Measurements from ENCODE around the gene RAB7A. TPM values are rescaled to one million over a fixed set of nuclear protein-coding genes. Genes with fewer than 3 reads are reported as not detected.

RAB7A gene
- total RNA-seq, 1 experiment from 2014 or later = 155 TPM

- H3K4me2 ChIP-seq (ENCODE audit: insufficient read depth, insufficient read length, low read length) = no peak overlapping the region
- H2AK5ac ChIP-seq (ENCODE audit: insufficient read length, low read length) = no peak overlapping the region
- no peak overlapping the region for H3K14ac ChIP-seq (ENCODE audit: insufficient read depth, low read length)
- no peak overlapping the region for H2BK5ac ChIP-seq (ENCODE audit: insufficient read length, low read length)
- H3K18ac ChIP-seq (ENCODE audit: insufficient read length, low read depth, low read length) = no peak overlapping the region
- H3K4me1 ChIP-seq (ENCODE audit: insufficient read depth, low read length) = no peaks in the 10 kb centered on the region
- peaks cover 6% of the 10 kb centered on the region for H3K23me2 ChIP-seq (ENCODE audit: insufficient read length, low read depth, low read length, poor library complexity, severe bottlenecking)
- no CpG with 5 or more reads among the region's 8 CpGs for WGBS (ENCODE audit: extremely low coverage, insufficient read length, low lambda C conversion rate)
- H4K20me1 ChIP-seq (ENCODE audit: control insufficient read depth, insufficient read depth, insufficient read length) = no peaks in the 10 kb centered on the region
- Mint-ChIP-seq H3K4me3 (peak overlapping the region in 1 of 2 experiments; percentile 60; a peak in 1 of 5 replicates), H3K36me3 (ENCODE audit: insufficient read depth in 1 of 3, low read depth in 3 of 3) (no peaks in the 10 kb centered on the region), H3K27ac (no peak overlapping the region), H3K27me3 (ENCODE audit: low read depth) (peaks cover 7% of the 10 kb centered on the region), H3K4me1 (peaks cover 5 to 7% of the 10 kb centered on the region in 2 experiments; a peak in 3 of 4 replicates), H3K9me3 (no peaks in the 10 kb centered on the region)
- H3K4ac ChIP-seq (ENCODE audit: low read depth, low read length) = no peak overlapping the region
- H3K27ac ChIP-seq (ENCODE audit: insufficient read length, low read depth, low read length) = no peak overlapping the region
- no peak for TF ChIP-seq CTCF (conservative IDR thresholded peaks at IDR 0.05)
- H2BK20ac ChIP-seq (ENCODE audit: low read depth, low read length, poor library complexity, severe bottlenecking) = no peak overlapping the region
- no peak overlapping the region for H2AFZ ChIP-seq (ENCODE audit: low read length)
- no peak for DNase-seq
- H2BK120ac ChIP-seq (ENCODE audit: low read depth, low read length, poor library complexity, severe bottlenecking) = no peak overlapping the region
- H3K23ac ChIP-seq (ENCODE audit: insufficient read length, low read depth, low read length) = no peak overlapping the region
- H3K27me3 ChIP-seq (ENCODE audit: insufficient read depth, low read length) = no peaks in the 10 kb centered on the region
- no peak overlapping the region for H4K5ac ChIP-seq (ENCODE audit: insufficient read length, low read depth, low read length)
- no peak overlapping the region for H3K56ac ChIP-seq (ENCODE audit: insufficient read length, low read depth, low read length)
- H4K91ac ChIP-seq (ENCODE audit: insufficient read length, low read depth, low read length) = no peak overlapping the region
- H3T11ph ChIP-seq (ENCODE audit: low read length) = no peak overlapping the region
- no peak overlapping the region for H2BK12ac ChIP-seq (ENCODE audit: insufficient read length, low read depth, low read length)
- H3K79me2 ChIP-seq (ENCODE audit: insufficient read depth, low read length) = no peaks in the 10 kb centered on the region
- no peaks in the 10 kb centered on the region for H3K9me3 ChIP-seq (ENCODE audit: control insufficient read depth, low read depth, low read length)
- no peak overlapping the region for H4K8ac ChIP-seq (replicated peaks; ENCODE audit: insufficient read length, low read depth, low read length)
- H3K79me1 ChIP-seq (ENCODE audit: insufficient read depth, low read depth, low read length, poor library complexity, severe bottlenecking) = no peaks in the 10 kb centered on the region
- no peak overlapping the region for H2BK15ac ChIP-seq (ENCODE audit: low read depth, low read length)
- no peak overlapping the region for H3K9ac ChIP-seq (ENCODE audit: extremely low read depth, insufficient read length, low read length)
These were observed 28.6 kb upstream of the RAB7A start for GRCh38 chr3:128697341-128697740.

Measured in H9 (cell line).